ENCODE results near the gene CACNA1I. TPM values are rescaled to one million over a fixed set of nuclear protein-coding genes. Genes with fewer than 3 reads are reported as not detected.

CACNA1I gene
- polyA plus RNA-seq, 1 donor, result 1.1 TPM

DNA sequence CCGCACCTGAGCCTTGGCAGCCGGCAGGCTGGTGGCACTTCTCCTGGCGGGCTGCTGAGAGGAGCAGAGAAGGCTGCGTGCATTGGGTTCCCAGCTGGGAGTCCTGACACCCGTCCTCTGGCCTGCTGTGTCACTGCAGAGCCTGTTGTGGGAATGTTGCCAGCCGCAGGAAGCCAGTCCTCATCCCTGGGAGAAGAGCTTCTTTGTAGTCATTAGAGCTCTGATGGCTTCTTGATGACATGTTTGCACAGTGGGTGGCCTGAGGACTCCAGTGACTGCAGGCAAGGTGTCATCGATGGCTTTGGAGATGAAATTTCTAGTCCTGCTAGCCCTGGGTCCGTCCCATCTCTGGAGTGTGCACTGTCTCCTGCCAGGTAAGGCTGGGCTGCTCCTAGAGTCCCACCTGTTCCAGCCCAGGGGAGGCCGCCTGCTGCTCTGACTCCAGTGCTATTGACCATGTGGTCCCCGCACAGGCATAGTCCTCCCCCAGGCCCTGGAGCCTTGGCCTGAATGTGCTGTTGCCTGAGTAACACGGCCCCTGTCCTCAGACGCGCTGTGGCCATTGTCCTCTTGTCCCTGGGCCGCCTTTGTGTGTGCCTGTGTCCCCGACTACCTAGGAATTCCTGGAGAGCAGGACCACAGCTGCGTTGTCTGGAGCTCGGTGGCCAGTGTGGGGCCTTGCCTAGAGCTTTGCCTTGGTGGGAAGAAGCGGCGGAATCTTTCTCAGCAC, 129.2 kb downstream of the CACNA1I start:
- no peak for DNase-seq

- no peak for DNase-seq
Observed at GRCh38 chr22:39700565-39700964, 130.0 kb downstream of the CACNA1I start.

- no peak for DNase-seq
Observed at GRCh38 chr22:39703091-39703490, 132.5 kb downstream of the CACNA1I start.

DNA sequence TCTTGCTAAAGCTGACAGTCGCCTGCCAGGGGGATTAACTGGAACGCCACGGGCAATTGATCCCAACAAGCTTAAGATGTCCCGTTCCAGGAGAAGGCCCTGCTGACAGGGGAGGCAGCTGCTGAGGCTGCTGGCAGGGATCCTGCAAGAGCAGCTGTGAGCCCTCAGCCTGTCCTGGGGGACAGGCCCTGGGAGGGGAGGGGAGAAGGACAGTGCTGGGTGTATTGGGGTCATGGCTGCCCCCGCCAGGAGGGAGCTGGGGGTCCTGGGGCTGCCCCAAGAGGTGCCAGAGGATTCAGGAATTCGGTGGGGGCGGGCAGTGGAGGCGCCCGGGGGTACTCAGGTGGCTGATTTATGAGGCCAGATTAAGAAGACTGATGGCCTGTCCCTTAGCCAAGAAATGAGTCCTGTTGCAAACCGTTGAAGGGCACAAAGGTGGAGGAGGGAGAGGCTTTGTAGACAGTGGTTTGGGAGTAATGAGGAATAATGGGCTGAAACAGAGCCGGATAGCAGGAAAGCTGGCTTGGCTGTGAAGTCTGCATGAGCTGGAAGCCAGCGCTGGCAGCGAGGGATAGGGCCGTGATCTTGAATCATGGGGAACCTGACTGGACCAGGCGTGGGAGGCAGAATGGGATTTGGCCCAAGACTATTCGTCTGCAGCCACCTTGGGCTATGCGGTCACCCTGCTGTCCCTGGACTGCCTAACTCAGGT, 133.5 kb downstream of the CACNA1I start:
- peak; percentile 72 for DNase-seq

- no peak for DNase-seq
Observed at GRCh38 chr22:39705386-39705785, 134.8 kb downstream of the CACNA1I start.

- DNase-seq, result no peak
Observed at GRCh38 chr22:39706376-39707140, 136.0 kb downstream of the CACNA1I start.

GRCh38 chr22:39707351-39707750, 136.8 kb downstream of the CACNA1I start:
- no peak for DNase-seq

DNA sequence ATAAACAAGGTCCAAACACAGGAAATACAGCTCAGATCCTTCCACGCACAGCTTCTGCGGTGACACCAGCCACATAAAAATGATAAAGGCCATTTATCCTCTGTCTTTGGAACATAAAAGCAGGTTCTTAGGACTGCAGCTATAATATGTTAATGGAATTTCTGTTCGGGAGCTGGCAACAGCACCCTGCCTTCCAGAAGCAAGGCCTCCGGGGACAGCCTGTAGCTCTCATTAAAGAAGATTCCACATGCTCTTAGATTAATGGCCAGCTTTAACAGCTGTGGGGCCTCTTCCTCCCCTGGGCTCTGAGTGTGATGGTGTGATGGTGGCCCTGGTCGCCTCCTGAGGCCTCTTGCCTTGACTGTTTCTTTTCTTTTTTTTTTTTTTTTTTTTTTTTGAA, 137.3 kb downstream of the CACNA1I start:
- DNase-seq, result no peak

DNA sequence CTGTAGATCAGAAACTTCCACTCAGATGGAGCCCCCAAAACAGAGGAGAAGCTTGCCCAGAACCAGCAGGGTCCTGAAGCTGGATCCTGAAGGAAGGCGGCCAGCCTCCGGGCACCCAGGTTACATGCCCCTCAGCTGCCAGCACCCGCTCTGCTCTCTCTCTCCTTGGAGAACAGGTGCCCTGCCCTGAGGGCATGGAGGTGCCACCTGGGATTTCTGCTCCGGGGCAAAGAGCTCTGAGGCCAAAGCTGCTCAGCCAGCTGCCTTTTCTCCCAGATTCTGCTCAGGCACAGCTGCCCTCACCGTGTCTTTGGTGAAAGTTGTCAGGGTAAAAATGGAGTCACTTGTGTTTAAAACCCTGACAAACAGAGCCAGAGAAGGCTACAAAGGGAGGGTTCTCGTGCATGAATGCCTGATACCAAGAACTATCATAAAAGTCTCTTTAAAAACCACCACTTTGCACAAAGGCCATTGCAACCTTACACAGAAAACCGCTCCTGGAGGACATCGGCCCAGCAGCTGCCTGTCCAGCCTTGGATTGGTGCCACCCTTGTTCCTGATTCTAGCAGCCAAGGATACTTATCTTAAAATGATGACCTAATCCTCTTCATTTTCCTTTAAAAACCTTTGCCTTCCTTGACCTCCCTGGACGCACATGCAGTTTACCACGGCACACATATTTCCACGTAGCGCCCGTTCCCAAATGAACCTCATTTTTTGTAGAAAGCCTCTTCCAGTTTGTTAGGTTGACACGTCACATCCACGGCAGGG, 140.0 kb downstream of the CACNA1I start:
- DNase-seq, result peak; percentile 34

- no peak for DNase-seq
Observed at GRCh38 chr22:39712081-39712480, 141.5 kb downstream of the CACNA1I start.

DNA sequence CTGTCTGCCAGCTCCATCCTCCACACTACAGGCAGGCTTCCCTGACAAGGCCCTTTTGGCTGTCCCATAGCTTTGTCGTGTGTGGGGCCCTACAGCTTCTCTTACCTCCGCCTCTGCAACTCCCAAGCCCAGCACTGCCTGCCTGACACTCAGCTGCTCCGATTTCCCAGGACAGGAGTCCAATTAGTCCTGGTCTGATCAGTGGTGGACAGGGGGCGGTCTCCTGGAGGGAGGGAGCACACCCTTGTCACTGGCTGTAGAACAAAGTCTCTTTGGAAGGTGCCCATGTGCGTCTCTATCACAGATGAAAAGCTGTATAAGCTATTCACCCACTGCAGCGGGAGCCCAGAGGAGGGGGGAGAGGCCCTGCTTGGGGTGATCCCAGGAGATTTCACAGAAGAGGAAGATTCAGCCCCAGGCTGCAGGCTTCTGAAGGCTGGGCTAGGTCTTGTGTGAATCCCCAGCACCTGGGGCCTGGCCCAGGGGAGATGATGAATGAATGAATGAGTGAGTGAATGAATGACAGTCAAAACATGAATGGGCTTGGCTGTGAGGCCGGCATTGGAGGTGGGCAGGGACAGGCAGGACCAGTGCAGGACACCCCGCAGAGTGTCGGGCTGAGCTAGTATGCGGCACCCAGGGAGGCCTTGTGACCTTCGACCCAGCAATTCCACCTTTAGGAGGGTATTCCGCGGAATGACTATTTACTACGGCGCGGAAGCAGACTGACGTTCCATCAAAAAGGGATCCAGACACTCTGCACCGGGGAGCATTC, 142.4 kb downstream of the CACNA1I start:
- no peak for DNase-seq

DNA sequence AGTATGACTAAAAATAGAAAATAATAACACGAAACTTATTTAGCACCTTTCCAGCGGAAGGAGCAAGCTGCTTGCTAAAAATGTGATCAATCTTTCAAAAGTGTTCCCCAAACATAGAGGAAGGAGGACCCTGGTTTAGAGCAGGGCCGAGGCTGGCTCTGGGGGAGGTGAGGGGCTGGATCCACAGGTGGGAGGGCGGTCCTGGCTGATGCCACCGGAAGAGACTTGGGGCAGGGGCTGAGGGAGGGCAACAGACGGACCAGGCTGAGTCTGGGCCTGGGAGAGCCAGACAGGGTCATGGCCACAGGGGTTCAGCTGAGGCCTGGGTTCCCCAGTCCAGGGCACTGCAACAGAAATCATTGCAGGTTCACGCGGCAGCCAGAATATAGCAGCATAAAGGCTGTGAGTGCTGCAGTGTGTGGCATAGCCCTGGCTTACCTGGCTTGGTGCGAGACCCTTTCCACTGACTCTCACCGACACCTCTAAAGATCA, 143.3 kb downstream of the CACNA1I start:
- no peak for DNase-seq

- DNase-seq, result no peak
Observed at GRCh38 chr22:39714321-39714720, 143.8 kb downstream of the CACNA1I start.

GRCh38 chr22:39715778-39716495, 145.4 kb downstream of the CACNA1I start:
- DNase-seq, result no peak

DNA sequence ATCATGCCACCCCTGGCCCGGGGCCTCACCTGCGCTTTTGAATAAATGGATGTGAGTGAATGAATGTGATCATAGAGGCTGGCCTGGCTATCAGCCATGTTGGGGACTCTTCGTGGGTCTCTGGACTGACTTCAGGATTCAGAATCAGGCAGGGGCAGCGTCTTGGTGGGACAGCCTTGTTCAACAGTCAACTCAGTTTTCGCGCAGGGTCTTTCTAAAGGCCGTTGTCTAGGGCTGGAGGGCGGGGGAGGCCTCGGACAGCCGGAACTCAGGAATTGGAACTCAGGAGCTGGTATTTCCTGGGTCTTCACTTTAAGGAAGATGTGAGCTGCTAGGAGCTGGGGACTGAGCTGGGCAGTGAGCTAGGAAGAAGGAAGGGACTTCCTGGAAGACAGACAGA, 146.0 kb downstream of the CACNA1I start:
- no peak for DNase-seq

GRCh38 chr22:39717099-39717498, 146.5 kb downstream of the CACNA1I start:
- no peak for DNase-seq

DNA sequence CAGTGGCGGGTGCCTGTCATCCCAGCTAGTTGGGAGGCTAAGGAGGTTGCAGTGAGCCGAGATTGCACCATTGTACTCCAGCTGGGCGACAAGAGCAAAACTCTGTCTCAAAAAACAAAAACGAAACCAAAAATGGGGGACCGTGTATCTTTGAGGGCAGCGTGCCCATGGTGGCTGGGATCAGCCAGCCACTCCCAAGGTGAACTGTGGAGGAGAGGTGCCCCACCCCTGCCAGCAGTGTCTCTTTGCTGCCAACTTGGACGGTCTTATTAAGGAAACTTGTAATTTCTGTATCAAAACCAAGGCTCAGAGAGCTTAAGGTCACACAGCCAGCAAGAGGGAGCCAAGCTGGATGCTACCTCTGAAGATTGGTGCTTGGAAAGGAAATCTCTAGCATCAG, 147.7 kb downstream of the CACNA1I start:
- no peak for DNase-seq

DNA sequence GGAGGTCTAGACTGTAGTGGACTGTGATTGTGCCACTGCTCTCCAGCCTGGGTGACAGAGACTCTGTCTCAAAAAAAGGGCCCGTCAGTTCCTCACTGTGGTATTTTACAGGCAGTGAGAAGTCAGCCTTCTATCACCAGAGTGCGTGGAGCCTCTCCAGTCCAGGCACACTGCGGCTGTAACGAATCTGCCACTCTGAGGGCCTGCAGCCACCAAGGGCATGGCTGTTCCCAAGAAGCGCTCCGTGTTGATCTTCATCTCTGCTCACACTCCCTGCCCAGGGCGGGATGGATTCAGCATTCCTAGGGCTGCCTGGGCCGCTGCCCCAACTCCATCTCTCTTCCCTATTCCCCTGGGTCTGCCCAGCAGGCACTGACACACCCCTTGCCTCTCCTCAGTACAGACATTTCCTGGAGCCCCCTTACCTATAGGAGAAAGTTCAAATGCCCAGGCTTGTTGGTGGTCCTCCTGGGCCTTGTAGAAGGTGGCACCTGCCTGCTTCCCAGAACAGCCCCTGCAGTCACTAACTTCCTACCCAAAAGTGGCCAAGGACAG, 148.4 kb downstream of the CACNA1I start:
- no peak for DNase-seq

DNA sequence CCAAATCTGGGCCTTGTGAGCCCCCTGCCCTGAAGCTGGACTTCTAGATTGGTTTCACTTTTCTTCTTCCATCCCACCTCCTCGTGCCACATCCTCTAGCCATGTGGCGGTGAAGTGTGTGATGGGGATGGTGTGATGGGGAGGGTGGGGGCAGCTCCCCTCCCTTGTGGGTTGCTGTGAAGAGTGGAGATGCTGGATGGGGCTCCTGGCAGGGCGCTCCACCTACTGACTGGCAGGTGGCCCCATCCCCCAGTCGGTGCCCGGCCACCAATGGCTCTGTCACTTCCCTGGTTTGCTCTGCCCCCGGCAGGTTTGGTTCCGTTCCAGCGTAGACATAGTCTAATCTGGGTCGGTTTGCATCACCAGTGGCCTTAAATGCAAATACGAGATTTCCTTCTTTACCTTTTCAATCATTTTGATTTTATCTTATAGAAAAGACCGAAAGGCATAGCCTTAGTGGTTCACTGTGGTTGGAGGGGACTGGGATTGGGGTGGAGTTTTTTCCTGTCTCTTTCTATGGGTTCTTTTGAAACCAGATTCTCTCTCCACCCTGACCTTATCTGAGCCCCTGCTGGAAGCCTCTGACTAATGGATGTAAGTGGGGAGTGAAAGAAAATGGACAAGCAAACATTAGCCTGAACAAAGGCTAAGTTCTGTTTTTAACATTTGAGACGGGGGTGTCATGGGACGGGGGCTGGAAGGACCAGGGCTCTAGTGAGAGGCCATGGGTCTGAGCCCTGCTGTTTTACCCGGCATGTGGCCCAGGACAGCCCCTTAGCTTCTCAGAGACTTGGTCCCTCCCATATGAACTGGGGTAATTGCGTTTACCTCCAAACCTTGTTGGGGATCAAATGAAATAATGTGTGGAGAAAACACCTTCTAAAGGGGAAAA, 149.3 kb downstream of the CACNA1I start:
- no peak for DNase-seq
